GM23338 (cell line): ENCODE data around the gene NTRK3. TPM values are rescaled to one million over a fixed set of nuclear protein-coding genes. Genes with fewer than 3 reads are reported as not detected.

ENCODE experiments used
- ATAC-seq: fragments of 200-7000 bp; cut with Tn5 transposase; 3 replicates; pipeline ENCODE4 v1.9.1; 2020
- DNase-seq: peaks from one replicate; pipeline ENCODE4 v3.0.0-alpha.2; 2015; ENCODE audit warnings: low spot score
- H2AFZ ChIP-seq: fragments of 200-600 bp; sonication (generic); 2 replicates; pipeline ENCODE4 v1.8.0; 2016; ENCODE audit warnings: antibody characterized with exemption, mild to moderate bottlenecking, moderate library complexity
- H3F3A ChIP-seq: fragments of 200-600 bp; sonication (generic); replicated peaks from 2 replicates; pipeline ENCODE4 v1.8.0; 2017; ENCODE audit warnings: antibody characterized with exemption, mixed run types, low read depth
- H3K27ac ChIP-seq: fragments of 200-600 bp; sonication (generic); 2 replicates; pipeline ENCODE4 v1.6.1; 2016; ENCODE audit warnings: low read depth
- H3K27me3 ChIP-seq: fragments of 200-600 bp; sonication (generic); 2 replicates; pipeline ENCODE4 v1.8.0; 2016; ENCODE audit warnings: mild to moderate bottlenecking, mixed run types, moderate library complexity; ENCODE audit not compliant: insufficient read depth
- H3K36me3 ChIP-seq: fragments of 200-600 bp; sonication (generic); 2 replicates; pipeline ENCODE4 v1.8.0; 2016; ENCODE audit warnings: mild to moderate bottlenecking; ENCODE audit not compliant: insufficient read depth
- H3K4me1 ChIP-seq: fragments of 200-600 bp; sonication (generic); 2 replicates; pipeline ENCODE4 v1.8.0; 2016; ENCODE audit warnings: mild to moderate bottlenecking, moderate library complexity; ENCODE audit not compliant: insufficient read depth
- H3K4me2 ChIP-seq: fragments of 200-600 bp; sonication (generic); 2 replicates; pipeline ENCODE4 v1.7.1; 2017; ENCODE audit warnings: mixed run types
- H3K4me3 ChIP-seq: fragments of 200-600 bp; sonication (generic); 2 replicates; pipeline ENCODE4 v1.6.1; 2016; ENCODE audit warnings: mixed run types
- H3K79me2 ChIP-seq: fragments of 200-600 bp; sonication (generic); replicated peaks from 2 replicates; pipeline ENCODE4 v1.8.0; 2017; ENCODE audit warnings: mild to moderate bottlenecking; ENCODE audit not compliant: insufficient read depth
- H3K9me2 ChIP-seq: fragments of 200-600 bp; sonication (generic); 2 replicates; pipeline ENCODE4 v1.8.0; 2017; ENCODE audit not compliant: insufficient read depth
- H4K20me1 ChIP-seq: fragments of 200-600 bp; sonication (generic); replicated peaks from 2 replicates; pipeline ENCODE4 v1.8.0; 2017; ENCODE audit warnings: mild to moderate bottlenecking; ENCODE audit not compliant: insufficient read depth
- H3K27ac Mint-ChIP-seq: 2 replicates; pipeline ENCODE4 v1.8.0; 2020; ENCODE audit warnings: inconsistent platforms, mild to moderate bottlenecking, moderate library complexity, mixed read lengths
- H3K27me3 Mint-ChIP-seq: 3 replicates; pipeline ENCODE4 v1.8.0; 2022; ENCODE audit warnings: low read depth, mild to moderate bottlenecking, moderate library complexity, mixed read lengths, inconsistent platforms; ENCODE audit not compliant: insufficient read depth, poor library complexity
- H3K36me3 Mint-ChIP-seq: 3 replicates; pipeline ENCODE4 v1.8.0; 2021; ENCODE audit warnings: low read depth, mild to moderate bottlenecking, inconsistent platforms, moderate library complexity, mixed read lengths
- H3K4me1 Mint-ChIP-seq: 3 replicates; pipeline ENCODE4 v1.8.0; 2020; ENCODE audit warnings: mild to moderate bottlenecking, inconsistent platforms, mixed read lengths
- H3K4me3 Mint-ChIP-seq: 3 replicates; pipeline ENCODE4 v1.8.0; 2021; ENCODE audit warnings: moderate library complexity, mild to moderate bottlenecking, inconsistent platforms, mixed read lengths
- H3K9me3 Mint-ChIP-seq: 3 replicates; pipeline ENCODE4 v1.8.0; 2020; ENCODE audit warnings: moderate library complexity, mild to moderate bottlenecking, inconsistent platforms, mixed read lengths
- CREB1 ChIP-seq: fragments of 250-450 bp; sonication (Bioruptor Pico); IDR thresholded peaks from 2 replicates; pipeline ENCODE4 v1.5.0; 2020; ENCODE audit warnings: low read depth, mild to moderate bottlenecking, moderate library complexity
- EZH2 ChIP-seq: fragments of 200-600 bp; sonication (generic); IDR thresholded peaks from one replicate; pipeline ENCODE4 v1.8.0; 2017; ENCODE audit warnings: antibody characterized with exemption, mild to moderate bottlenecking, low read depth; ENCODE audit not compliant: unreplicated experiment
- EZH2phosphoT487 ChIP-seq: fragments of 200-600 bp; sonication (generic); IDR thresholded peaks from one replicate; pipeline ENCODE4 v1.8.1; 2018; ENCODE audit warnings: antibody characterized with exemption; ENCODE audit not compliant: unreplicated experiment
- JUNB ChIP-seq: IDR thresholded peaks from one replicate; pipeline ENCODE4 v1.6.1; 2016; ENCODE audit warnings: antibody characterized with exemption; ENCODE audit not compliant: unreplicated experiment
- NANOG ChIP-seq: IDR thresholded peaks from 2 replicates; pipeline ENCODE4 v1.6.1; 2016; ENCODE audit warnings: antibody characterized with exemption, borderline replicate concordance
- POLR2AphosphoS5 ChIP-seq: IDR thresholded peaks from 2 replicates; pipeline ENCODE4 v1.6.1; 2016; ENCODE audit warnings: antibody characterized with exemption, low read depth
- STAT1 ChIP-seq: IDR thresholded peaks from one replicate; pipeline ENCODE4 v1.6.1; 2016; ENCODE audit warnings: antibody characterized with exemption; ENCODE audit not compliant: unreplicated experiment
- ZNF114 ChIP-seq: fragments of 250-450 bp; sonication (Bioruptor Pico); IDR thresholded peaks from 2 replicates; pipeline ENCODE4 v1.5.0; 2020; ENCODE audit warnings: mild to moderate bottlenecking, moderate library complexity
- ZNF331 ChIP-seq: fragments of 250-450 bp; sonication (Bioruptor Pico); IDR thresholded peaks from 2 replicates; pipeline ENCODE4 v1.5.0; 2020; ENCODE audit warnings: low read depth, mild to moderate bottlenecking, moderate library complexity
- polyA plus RNA-seq: library from polyadenylated mRNA; unstranded; fragments of >200 nt; fragmentation: Nextera tagmentation; extraction: Ambion mirVana; gene quantifications from 2 replicates; pipeline ENCODE4 v1.2.1, GENCODE V29; 2016
- total RNA-seq: library from RNA; depleted of rRNA; stranded (reverse); fragments of >200 nt; shearing (Covaris generic); gene quantifications from 2 replicates; pipeline ENCODE4 v1.2.3, GENCODE V29; 2014
- TF ChIP-seq, protein P1 (sequence below): fragments of 250-450 bp; sonication (Bioruptor Pico); IDR thresholded peaks from 2 replicates; pipeline ENCODE4 v1.5.0; 2020; ENCODE audit warnings: mild to moderate bottlenecking, moderate library complexity
- TF ChIP-seq, protein P2 (sequence below): IDR thresholded peaks from 2 replicates; pipeline ENCODE4 v1.6.1; 2016; ENCODE audit warnings: antibody characterized with exemption
- TF ChIP-seq, protein P3 (sequence below), 2 experiments: fragments of 200-600 bp in 1 of 2; sonication (generic) in 1 of 2; conservative IDR thresholded peaks; 2 replicates each; pipeline versions ENCODE4 v1.5.1 to v1.6.1; 2016 to 2017; ENCODE audit warnings: antibody characterized with exemption in 2 of 2, low read depth in 2 of 2, mild to moderate bottlenecking in 2 of 2, moderate library complexity in 1 of 2

The NTRK3 gene
- total and polyA plus RNA-seq, 2 experiments from 2014 or later = 3.1 to 5.3 TPM

DNA sequence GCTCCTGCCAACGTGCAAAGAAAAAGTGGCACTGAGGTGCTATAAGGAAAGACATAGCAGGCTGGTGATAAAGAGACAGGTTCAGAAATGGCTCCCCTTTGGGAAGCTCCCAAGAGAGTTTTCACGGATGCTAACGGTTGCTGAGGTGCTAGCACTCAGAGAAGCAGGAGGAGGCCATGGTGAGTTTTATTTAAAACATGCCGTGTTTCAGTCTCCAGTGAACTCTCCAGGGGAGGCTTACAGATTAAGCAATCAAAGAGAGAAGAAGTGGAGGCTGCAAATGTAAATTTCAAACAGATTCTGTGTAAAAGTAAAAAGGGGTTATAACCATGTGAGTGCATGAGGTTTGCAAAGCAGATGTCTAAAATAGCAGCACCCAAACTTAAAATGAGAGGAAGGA is 346.2 kb downstream of the NTRK3 start (continued):
- TF ChIP-seq, protein P1, sequence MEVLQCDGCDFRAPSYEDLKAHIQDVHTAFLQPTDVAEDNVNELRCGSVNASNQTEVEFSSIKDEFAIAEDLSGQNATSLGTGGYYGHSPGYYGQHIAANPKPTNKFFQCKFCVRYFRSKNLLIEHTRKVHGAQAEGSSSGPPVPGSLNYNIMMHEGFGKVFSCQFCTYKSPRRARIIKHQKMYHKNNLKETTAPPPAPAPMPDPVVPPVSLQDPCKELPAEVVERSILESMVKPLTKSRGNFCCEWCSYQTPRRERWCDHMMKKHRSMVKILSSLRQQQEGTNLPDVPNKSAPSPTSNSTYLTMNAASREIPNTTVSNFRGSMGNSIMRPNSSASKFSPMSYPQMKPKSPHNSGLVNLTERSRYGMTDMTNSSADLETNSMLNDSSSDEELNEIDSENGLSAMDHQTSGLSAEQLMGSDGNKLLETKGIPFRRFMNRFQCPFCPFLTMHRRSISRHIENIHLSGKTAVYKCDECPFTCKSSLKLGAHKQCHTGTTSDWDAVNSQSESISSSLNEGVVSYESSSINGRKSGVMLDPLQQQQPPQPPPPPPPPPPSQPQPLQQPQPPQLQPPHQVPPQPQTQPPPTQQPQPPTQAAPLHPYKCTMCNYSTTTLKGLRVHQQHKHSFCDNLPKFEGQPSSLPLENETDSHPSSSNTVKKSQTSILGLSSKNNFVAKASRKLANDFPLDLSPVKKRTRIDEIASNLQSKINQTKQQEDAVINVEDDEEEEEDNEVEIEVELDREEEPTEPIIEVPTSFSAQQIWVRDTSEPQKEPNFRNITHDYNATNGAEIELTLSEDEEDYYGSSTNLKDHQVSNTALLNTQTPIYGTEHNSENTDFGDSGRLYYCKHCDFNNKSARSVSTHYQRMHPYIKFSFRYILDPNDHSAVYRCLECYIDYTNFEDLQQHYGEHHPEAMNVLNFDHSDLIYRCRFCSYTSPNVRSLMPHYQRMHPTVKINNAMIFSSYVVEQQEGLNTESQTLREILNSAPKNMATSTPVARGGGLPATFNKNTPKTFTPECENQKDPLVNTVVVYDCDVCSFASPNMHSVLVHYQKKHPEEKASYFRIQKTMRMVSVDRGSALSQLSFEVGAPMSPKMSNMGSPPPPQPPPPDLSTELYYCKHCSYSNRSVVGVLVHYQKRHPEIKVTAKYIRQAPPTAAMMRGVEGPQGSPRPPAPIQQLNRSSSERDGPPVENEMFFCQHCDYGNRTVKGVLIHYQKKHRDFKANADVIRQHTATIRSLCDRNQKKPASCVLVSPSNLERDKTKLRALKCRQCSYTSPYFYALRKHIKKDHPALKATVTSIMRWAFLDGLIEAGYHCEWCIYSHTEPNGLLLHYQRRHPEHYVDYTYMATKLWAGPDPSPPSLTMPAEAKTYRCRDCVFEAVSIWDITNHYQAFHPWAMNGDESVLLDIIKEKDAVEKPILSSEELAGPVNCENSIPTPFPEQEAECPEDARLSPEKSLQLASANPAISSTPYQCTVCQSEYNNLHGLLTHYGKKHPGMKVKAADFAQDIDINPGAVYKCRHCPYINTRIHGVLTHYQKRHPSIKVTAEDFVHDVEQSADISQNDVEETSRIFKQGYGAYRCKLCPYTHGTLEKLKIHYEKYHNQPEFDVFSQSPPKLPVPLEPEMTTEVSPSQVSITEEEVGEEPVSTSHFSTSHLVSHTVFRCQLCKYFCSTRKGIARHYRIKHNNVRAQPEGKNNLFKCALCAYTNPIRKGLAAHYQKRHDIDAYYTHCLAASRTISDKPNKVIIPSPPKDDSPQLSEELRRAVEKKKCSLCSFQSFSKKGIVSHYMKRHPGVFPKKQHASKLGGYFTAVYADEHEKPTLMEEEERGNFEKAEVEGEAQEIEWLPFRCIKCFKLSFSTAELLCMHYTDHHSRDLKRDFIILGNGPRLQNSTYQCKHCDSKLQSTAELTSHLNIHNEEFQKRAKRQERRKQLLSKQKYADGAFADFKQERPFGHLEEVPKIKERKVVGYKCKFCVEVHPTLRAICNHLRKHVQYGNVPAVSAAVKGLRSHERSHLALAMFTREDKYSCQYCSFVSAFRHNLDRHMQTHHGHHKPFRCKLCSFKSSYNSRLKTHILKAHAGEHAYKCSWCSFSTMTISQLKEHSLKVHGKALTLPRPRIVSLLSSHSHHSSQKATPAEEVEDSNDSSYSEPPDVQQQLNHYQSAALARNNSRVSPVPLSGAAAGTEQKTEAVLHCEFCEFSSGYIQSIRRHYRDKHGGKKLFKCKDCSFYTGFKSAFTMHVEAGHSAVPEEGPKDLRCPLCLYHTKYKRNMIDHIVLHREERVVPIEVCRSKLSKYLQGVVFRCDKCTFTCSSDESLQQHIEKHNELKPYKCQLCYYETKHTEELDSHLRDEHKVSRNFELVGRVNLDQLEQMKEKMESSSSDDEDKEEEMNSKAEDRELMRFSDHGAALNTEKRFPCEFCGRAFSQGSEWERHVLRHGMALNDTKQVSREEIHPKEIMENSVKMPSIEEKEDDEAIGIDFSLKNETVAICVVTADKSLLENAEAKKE (CRISPR knock-in tag) = no peak
- TF ChIP-seq ZNF331 (CRISPR knock-in tag) (no peak), EZH2phosphoT487 (no peak)
- TF ChIP-seq, protein P2, sequence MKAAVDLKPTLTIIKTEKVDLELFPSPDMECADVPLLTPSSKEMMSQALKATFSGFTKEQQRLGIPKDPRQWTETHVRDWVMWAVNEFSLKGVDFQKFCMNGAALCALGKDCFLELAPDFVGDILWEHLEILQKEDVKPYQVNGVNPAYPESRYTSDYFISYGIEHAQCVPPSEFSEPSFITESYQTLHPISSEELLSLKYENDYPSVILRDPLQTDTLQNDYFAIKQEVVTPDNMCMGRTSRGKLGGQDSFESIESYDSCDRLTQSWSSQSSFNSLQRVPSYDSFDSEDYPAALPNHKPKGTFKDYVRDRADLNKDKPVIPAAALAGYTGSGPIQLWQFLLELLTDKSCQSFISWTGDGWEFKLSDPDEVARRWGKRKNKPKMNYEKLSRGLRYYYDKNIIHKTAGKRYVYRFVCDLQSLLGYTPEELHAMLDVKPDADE = no peak

DNA sequence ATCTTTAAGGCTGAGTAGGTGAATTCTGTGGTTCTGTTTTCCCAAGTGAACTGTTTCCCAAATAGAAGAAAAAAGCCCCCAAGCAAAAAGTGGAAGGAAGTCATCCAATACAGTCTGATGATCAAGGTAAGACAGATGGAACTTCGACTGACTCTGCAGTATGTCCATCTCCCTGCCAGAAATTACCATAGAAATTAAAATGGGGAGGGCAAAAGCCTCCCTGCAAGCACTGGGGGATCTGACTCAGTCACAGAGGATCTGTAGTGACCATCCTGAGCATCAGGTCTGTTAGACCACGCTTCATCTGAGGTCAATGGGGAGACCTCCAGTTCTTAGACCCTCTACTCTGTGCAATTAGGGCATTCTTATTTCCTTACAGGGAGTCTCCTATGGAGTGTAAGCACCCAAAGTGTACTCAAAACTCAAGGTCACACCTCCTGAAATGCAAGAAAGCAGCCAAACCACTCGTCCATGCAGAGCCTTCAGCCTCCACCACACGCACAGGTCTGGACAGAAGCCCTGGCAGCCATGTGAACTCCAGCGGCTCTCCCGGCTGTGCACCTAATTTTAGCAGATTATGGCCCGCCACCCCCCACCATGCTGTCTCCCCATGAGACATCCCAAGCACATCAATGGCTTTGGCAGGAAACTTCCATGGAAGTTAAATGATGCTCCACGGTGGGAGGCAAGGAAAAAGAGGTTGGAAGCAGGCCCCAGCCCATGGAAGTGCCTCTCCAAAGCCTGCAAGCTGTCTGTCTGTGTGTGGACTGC is 348.7 kb downstream of the NTRK3 start:
- Histone ChIP-seq H3F3A (no peaks in the 10 kb centered on the region), H3K4me3 (no peak overlapping the region), H4K20me1 (no peaks in the 10 kb centered on the region), H3K9me2 (no peaks in the 10 kb centered on the region; the same call in 1 of the 2 replicates), H3K27me3 (no peaks in the 10 kb centered on the region), H3K27ac (no peak overlapping the region), H2AFZ (no peak overlapping the region), H3K79me2 (no peaks in the 10 kb centered on the region), H3K4me2 (no peak overlapping the region), H3K4me1 (no peaks in the 10 kb centered on the region), H3K36me3 (no peaks in the 10 kb centered on the region)
- H3K36me3 Mint-ChIP-seq = no peaks in the 10 kb centered on the region
- no peak overlapping the region for H3K27ac Mint-ChIP-seq
- H3K4me3 Mint-ChIP-seq = no peak overlapping the region
- no peak for DNase-seq
- no peaks in the 10 kb centered on the region for H3K9me3 Mint-ChIP-seq
- H3K27me3 Mint-ChIP-seq = peaks cover 5% of the 10 kb centered on the region
- no peaks in the 10 kb centered on the region for H3K4me1 Mint-ChIP-seq
- ATAC-seq = no peak
- no peak for TF ChIP-seq POLR2AphosphoS5
- no peak for TF ChIP-seq EZH2phosphoT487
- TF ChIP-seq ZNF331 (CRISPR knock-in tag) = no peak
- TF ChIP-seq CREB1 (CRISPR knock-in tag) = no peak
- TF ChIP-seq NANOG = no peak
- TF ChIP-seq, protein P2 = no peak
- no peak for TF ChIP-seq EZH2
- no peak for TF ChIP-seq ZNF114 (CRISPR knock-in tag)
- TF ChIP-seq, protein P3, sequence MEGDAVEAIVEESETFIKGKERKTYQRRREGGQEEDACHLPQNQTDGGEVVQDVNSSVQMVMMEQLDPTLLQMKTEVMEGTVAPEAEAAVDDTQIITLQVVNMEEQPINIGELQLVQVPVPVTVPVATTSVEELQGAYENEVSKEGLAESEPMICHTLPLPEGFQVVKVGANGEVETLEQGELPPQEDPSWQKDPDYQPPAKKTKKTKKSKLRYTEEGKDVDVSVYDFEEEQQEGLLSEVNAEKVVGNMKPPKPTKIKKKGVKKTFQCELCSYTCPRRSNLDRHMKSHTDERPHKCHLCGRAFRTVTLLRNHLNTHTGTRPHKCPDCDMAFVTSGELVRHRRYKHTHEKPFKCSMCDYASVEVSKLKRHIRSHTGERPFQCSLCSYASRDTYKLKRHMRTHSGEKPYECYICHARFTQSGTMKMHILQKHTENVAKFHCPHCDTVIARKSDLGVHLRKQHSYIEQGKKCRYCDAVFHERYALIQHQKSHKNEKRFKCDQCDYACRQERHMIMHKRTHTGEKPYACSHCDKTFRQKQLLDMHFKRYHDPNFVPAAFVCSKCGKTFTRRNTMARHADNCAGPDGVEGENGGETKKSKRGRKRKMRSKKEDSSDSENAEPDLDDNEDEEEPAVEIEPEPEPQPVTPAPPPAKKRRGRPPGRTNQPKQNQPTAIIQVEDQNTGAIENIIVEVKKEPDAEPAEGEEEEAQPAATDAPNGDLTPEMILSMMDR (conservative IDR thresholded peaks at IDR 0.05; ENCODE audit: low read depth in 2 of 2) = no peak
- TF ChIP-seq JUNB = no peak
- TF ChIP-seq STAT1 = no peak
